Glomerular visceral epithelial cell (primary cell): ENCODE measurements around the gene HPN.
A peak's percentile ranks its signal among the peaks of the same experiment; 100 is the strongest.
"Not testable (repeated sequence)": the region's sequence is repeated elsewhere in the genome, so short reads cannot be mapped to it uniquely, and the experiment has no call there.

ENCODE experiments used
- DNase-seq: peaks from one replicate; pipeline ENCODE4 v3.0.0-alpha.2; 2016; ENCODE audit errors: extremely low spot score

The HPN gene

DNA sequence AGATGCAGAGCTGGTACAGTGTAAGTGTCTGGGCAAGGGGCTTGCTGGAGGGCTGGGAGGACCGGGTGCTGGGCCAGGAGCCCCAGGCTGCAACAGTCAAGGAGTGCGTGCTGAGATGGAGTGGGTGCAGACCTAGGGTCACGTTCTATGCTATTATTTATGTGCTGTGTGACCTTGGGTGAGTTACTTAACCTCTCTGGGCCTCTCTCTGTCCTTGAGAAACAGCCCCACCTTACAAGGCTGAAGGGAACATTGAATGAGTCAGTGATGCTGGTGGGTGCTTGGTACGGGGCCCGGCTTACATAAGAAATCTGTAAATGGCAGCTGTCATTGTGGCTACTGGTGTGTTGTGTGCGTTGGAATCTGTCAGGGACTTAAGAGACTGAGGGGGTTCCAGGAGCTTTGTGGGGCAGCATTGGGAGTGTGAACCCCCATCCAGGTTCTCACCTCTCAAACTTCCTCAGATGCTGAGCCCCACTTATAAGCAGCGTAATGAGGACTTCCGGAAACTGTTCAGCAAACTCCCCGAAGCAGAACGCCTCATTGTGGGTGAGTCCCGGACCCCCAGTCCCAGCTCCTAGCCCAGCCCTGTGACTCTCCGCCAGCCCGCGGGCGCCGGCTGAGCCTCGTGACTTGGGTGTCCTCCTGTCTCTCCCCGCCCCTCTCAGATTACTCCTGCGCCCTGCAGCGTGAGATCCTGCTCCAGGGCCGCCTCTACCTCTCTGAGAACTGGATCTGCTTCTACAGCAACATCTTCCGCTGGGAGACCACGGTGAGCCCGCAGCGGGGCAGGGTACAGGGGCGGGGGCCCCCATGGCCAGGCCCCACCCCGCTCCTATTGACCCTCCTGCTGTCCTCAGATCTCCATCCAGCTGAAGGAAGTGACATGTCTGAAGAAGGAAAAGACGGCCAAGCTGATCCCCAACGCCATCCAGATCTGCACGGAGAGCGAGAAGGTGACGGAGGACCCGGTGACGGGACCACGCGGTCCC lies 31.8 kb upstream of the HPN start:
- DNase-seq: no peak

- DNase-seq: no peak
These were observed 30.3 kb upstream of the HPN start for GRCh38 chr19:35011091-35011689.

DNA sequence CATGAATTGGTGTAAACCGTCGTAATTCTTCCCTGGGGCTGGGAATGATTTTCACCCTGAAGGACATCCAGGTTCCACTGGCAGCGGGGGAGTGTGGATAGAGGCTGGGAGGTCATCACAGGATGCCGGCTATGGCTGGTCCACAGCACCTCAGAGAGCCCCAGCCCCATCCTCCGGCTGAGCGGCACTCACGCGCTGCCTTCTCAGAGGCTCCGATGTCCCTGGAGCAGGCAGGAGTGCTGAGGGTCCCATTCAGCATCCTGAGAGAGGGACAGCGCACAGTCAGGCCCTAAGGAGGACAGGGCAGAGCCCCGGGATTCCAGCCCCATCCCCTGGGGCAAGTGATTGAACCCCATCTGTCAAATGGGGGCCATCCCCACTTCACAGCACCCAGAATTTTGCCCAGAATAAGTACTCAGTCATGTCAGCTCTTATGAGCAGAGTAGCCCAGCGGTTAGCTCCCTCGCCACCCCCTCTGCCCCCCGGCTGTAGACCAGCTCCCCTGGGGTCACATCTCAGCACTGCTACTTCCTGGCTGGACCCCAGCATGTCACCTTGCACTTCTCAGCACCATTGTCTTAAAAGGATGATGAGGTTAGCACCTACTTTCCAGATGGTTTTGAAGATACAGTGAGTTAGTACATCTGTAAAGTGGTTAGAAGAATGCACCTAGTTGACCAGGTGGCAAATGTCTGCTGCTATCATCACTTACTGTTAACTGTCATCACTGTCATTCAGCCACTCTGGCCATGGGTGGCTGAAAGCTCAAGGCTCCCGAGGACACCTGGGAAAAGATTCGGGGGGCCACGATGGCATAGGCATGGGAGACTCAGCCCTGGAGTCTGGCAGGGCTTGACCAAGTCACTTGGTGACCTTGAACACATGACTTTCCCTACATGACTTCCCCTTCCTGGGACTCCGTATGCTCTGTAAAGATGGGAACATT lies 29.5 kb upstream of the HPN start:
- no peak for DNase-seq

- DNase-seq: peak; percentile 45
These were observed 28.3 kb upstream of the HPN start for GRCh38 chr19:35013041-35013819.

GRCh38 chr19:35013820-35014754 lies 27.4 kb upstream of the HPN start:
- DNase-seq: no peak

GRCh38 chr19:35014774-35015173 lies 26.7 kb upstream of the HPN start:
- not testable (repeated sequence) for DNase-seq

DNA sequence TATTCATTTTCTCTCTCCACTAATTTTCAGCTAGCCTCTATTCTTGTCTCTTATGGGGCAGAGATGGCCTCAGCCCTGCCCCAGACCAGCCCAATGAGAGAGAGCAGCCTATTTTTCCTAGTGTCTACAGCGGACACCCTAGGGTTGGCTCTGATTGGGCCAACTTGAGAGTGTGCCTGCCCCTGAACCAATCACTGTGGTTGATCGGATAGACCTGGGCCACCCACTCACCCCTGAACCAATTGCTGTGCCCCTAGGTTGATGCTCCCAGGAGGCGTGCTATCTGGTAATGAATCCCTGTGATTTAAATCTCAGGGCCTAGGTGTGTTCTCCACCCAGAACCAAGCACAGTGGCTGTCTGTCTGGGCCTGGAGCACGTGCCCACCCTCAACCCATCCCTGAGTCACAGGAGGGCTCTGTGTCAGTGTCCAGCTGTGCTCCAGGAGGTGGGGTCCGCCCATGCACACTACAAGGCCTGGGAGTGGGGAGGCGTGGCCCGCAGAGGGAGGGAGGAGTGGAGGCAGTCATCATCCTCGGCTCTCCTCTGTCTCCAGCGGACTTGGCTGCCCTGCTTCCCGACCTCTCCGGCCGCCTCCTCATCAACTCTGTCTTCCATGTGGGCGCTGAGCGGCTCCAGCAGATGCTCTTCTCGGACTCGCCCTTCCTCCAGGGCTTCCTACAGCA lies 26.1 kb upstream of the HPN start:
- no peak for DNase-seq

- DNase-seq: no peak
These were observed 25.6 kb upstream of the HPN start for GRCh38 chr19:35015954-35016351.

GRCh38 chr19:35017507-35017906 lies 24.0 kb upstream of the HPN start:
- no peak for DNase-seq

GRCh38 chr19:35018379-35018778 lies 23.1 kb upstream of the HPN start:
- no peak for DNase-seq

- DNase-seq: no peak
These were observed 22.4 kb upstream of the HPN start for GRCh38 chr19:35019144-35019543.

GRCh38 chr19:35021016-35021415 lies 20.5 kb upstream of the HPN start:
- no peak for DNase-seq

- DNase-seq: no peak
These were observed 19.9 kb upstream of the HPN start for GRCh38 chr19:35021596-35021995.

GRCh38 chr19:35022460-35022859 lies 19.1 kb upstream of the HPN start:
- DNase-seq: no peak

DNA sequence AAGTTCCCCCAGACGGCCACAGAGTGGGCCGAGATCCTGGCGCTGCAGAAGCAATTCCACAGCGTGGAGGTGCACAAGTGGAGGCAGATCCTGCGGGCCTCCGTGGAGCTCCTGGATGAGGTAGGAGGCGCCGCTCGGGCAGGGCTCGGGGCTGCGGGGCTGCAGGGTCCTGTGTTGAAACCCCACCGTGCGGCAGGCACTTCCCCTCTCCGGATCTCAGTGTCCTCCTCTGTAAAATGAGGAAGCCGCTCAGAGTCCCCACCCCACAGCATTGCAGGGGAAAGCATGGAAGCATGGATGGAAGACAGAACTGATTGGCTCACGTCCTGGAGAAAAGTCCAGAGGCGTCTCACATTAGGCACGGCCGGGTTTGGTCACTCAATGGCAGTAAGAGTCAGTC lies 18.1 kb upstream of the HPN start:
- DNase-seq: no peak

DNA sequence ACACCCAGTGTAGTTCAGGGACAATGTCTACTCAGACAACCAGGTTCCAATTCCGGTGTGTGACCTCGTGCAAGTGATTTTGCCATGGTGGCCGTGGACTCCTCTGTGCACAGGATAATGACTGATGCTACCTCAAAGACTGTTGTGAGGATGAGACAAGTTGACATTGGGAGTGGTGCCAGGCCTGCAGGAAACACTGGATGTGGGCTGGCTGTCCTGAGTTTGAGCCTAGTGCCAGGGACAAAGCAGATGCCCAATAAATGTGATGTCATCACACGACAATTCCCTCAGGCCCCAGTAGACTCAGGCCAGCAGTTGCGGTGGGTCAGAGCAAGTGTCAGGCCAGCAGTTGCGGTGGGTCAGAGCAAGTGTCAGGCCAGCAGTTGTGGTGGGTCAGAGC lies 17.4 kb upstream of the HPN start:
- DNase-seq: no peak

GRCh38 chr19:35025969-35026368 lies 15.6 kb upstream of the HPN start:
- DNase-seq: no peak

- no peak for DNase-seq
These were observed 15.1 kb upstream of the HPN start for GRCh38 chr19:35026418-35026817.

- no peak for DNase-seq
These were observed 14.5 kb upstream of the HPN start for GRCh38 chr19:35027009-35027408.
